ENCODE measurements around the gene POP4.

POP4 gene

GRCh38 chr19:29662604-29663404 is 56.7 kb downstream of the POP4 start:
- H3K36me3 ChIP-seq (ENCODE audit: control insufficient read depth in 4 of 4, insufficient read depth in 4 of 4, low read length in 3 of 4) = no peaks in the 10 kb centered on the region
- ChIA-PET CTCF (interaction anchor here (1.0 to 10.6 kb wide), 4 partner anchors 9 to 53 kb away, joined by 3 to 93 read pairs (median 46); partner anchors contain the start of genes C19orf12 and POP4), POLR2A (no interaction called here)
- 97% methylated on average over 13 of the region's 17 CpGs for WGBS (ENCODE audit: insufficient coverage)
- H3K27me3 ChIP-seq (replicated peaks in 2 of 5; ENCODE audit: control insufficient read depth in 4 of 5, insufficient read depth in 5 of 5, low read length in 4 of 5) = no peaks in the 10 kb centered on the region
- H3K27ac ChIP-seq (ENCODE audit: insufficient read depth in 1 of 2, low read depth in 1 of 2, low read length in 2 of 2, poor library complexity in 1 of 2, severe bottlenecking in 2 of 2) = no peak overlapping the region
- DNase-seq = no peak
- no peak overlapping the region for H3K4me3 ChIP-seq (ENCODE audit: control insufficient read depth in 1 of 7, extremely low read depth in 1 of 7, insufficient read depth in 4 of 7, low read depth in 2 of 7, low read length in 6 of 7)
- peaks cover 0 to 35% (median 30%) of the 10 kb centered on the region in 4 experiments for H3K4me1 ChIP-seq (ENCODE audit: control extremely low read depth in 1 of 4, control insufficient read depth in 4 of 4, insufficient read depth in 4 of 4, low read length in 3 of 4)
- no peaks in the 10 kb centered on the region for H3K9me3 ChIP-seq (ENCODE audit: control extremely low read depth in 1 of 5, control insufficient read depth in 4 of 5, insufficient read depth in 2 of 5, low read depth in 1 of 5, low read length in 4 of 5)

- WGBS (ENCODE audit: insufficient coverage) = 90% methylated on average over 15 of the region's 19 CpGs
- H3K4me3 ChIP-seq (ENCODE audit: control insufficient read depth in 1 of 7, extremely low read depth in 1 of 7, insufficient read depth in 4 of 7, low read depth in 2 of 7, low read length in 6 of 7) = peak overlapping the region in 3 of 7 experiments; percentile 80 to 87 (median 84)
- ChIA-PET CTCF (interaction anchor here (1.0 to 10.6 kb wide), 6 partner anchors 15 to 61 kb away, joined by 3 to 93 read pairs (median 14); partner anchors contain the start of genes C19orf12 and POP4), POLR2A (no interaction called here)
- H3K27me3 ChIP-seq (replicated peaks in 2 of 5; ENCODE audit: control insufficient read depth in 4 of 5, insufficient read depth in 5 of 5, low read length in 4 of 5) = no peaks in the 10 kb centered on the region
- no peaks in the 10 kb centered on the region for H3K36me3 ChIP-seq (ENCODE audit: control insufficient read depth in 4 of 4, insufficient read depth in 4 of 4, low read length in 3 of 4)
- peaks cover 0 to 47% (median 37%) of the 10 kb centered on the region in 4 experiments for H3K4me1 ChIP-seq (ENCODE audit: control extremely low read depth in 1 of 4, control insufficient read depth in 4 of 4, insufficient read depth in 4 of 4, low read length in 3 of 4)
- H3K27ac ChIP-seq (ENCODE audit: insufficient read depth in 1 of 2, low read depth in 1 of 2, low read length in 2 of 2, poor library complexity in 1 of 2, severe bottlenecking in 2 of 2) = no peak overlapping the region
- DNase-seq = no peak
- H3K9me3 ChIP-seq (ENCODE audit: control extremely low read depth in 1 of 5, control insufficient read depth in 4 of 5, insufficient read depth in 2 of 5, low read depth in 1 of 5, low read length in 4 of 5) = no peaks in the 10 kb centered on the region
Measured at GRCh38 chr19:29663861-29664752, 58.0 kb downstream of the POP4 start.

GRCh38 chr19:29664753-29665214 is 58.7 kb downstream of the POP4 start:
- Histone ChIP-seq H3K27me3 (replicated peaks in 2 of 5; ENCODE audit: control insufficient read depth in 4 of 5, insufficient read depth in 5 of 5, low read length in 4 of 5) (no peaks in the 10 kb centered on the region), H3K4me3 (ENCODE audit: control insufficient read depth in 1 of 7, extremely low read depth in 1 of 7, insufficient read depth in 4 of 7, low read depth in 2 of 7, low read length in 6 of 7) (peak overlapping the region; percentile 56 to 87 (median 80)), H3K9me3 (ENCODE audit: control extremely low read depth in 1 of 5, control insufficient read depth in 4 of 5, insufficient read depth in 2 of 5, low read depth in 1 of 5, low read length in 4 of 5) (no peaks in the 10 kb centered on the region), H3K27ac (ENCODE audit: insufficient read depth in 1 of 2, low read depth in 1 of 2, low read length in 2 of 2, poor library complexity in 1 of 2, severe bottlenecking in 2 of 2) (no peak overlapping the region), H3K4me1 (ENCODE audit: control extremely low read depth in 1 of 4, control insufficient read depth in 4 of 4, insufficient read depth in 4 of 4, low read length in 3 of 4) (peaks cover 0 to 47% (median 37%) of the 10 kb centered on the region in 4 experiments), H3K36me3 (ENCODE audit: control insufficient read depth in 4 of 4, insufficient read depth in 4 of 4, low read length in 3 of 4) (no peaks in the 10 kb centered on the region)
- 62% methylated on average over 7 of the region's 22 CpGs for WGBS (ENCODE audit: insufficient coverage)
- DNase-seq = peak in 2 of 3 donors; percentile 68 to 79
- POLR2A ChIA-PET = no interaction called here
- CTCF ChIA-PET = interaction anchor here (0.7 to 10.6 kb wide), 10 partner anchors 14 to 64 kb away, joined by 3 to 93 read pairs (median 4); partner anchors contain the start of genes C19orf12 and POP4

DNA sequence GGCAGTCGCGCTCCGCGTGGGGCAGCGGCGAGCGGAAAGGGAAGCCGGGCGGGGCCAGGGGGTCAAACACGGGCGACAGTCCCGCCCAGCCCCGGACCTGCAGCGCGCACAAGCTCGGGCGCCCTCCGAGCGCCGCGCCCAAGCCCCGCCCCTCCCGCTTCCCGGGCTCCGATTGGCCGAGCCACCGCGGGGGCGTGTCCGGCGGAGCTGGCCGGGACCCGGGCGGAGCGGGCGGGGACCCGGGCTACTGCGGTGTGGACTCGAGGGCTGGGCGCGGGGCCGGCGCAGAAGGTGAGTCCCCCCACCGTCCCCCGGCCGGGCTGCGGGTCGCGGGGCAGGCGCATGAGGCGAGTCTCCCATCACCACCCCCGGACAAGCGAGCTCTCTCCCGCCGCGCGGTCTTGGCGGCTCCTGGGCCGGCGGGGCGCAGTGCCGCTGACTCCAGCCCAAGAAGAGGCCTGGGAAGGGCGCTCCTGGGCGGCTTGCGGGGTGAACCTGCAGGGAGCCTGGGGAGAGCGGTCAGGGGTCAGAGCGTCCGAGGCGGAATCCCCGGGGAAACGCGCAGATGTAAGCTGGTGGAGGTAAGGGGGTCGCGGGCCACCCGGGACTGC is 59.2 kb downstream of the POP4 start, which contains the start of gene PLEKHF1:
Gene PLEKHF1, plus strand, starts transcription at position 247 of the 611 bp plus-strand sequence. CDS start 8,379 bp downstream, outside the sequence.
- peak within 1 kb of the TSS; percentile 56 to 87 (median 80) for H3K4me3 ChIP-seq (ENCODE audit: control insufficient read depth in 1 of 7, extremely low read depth in 1 of 7, insufficient read depth in 4 of 7, low read depth in 2 of 7, low read length in 6 of 7)
- ChIA-PET CTCF (interaction anchor here (0.7 to 10.6 kb wide), 11 partner anchors 14 to 65 kb away, joined by 3 to 93 read pairs (median 4); partner anchors contain the start of genes C19orf12 and POP4), POLR2A (no interaction called here)
- H3K9me3 ChIP-seq (ENCODE audit: control extremely low read depth in 1 of 5, control insufficient read depth in 4 of 5, insufficient read depth in 2 of 5, low read depth in 1 of 5, low read length in 4 of 5) = no peaks in the 10 kb centered on the region
- no peak within 1 kb of the TSS for H3K27ac ChIP-seq (ENCODE audit: insufficient read depth in 1 of 2, low read depth in 1 of 2, low read length in 2 of 2, poor library complexity in 1 of 2, severe bottlenecking in 2 of 2)
- 0% methylated on average over 68 of the region's 75 CpGs for whole genome bisulfite sequencing (ENCODE audit: insufficient coverage)
- peak; percentile 68 to 82 (median 77) for DNase-seq
- no peaks in the 10 kb centered on the region for H3K36me3 ChIP-seq (ENCODE audit: control insufficient read depth in 4 of 4, insufficient read depth in 4 of 4, low read length in 3 of 4)
- H3K4me1 ChIP-seq (ENCODE audit: control extremely low read depth in 1 of 4, control insufficient read depth in 4 of 4, insufficient read depth in 4 of 4, low read length in 3 of 4) = peaks cover 0 to 47% (median 37%) of the 10 kb centered on the region in 4 experiments
- no peaks in the 10 kb centered on the region for H3K27me3 ChIP-seq (replicated peaks in 2 of 5; ENCODE audit: control insufficient read depth in 4 of 5, insufficient read depth in 5 of 5, low read length in 4 of 5)

DNA sequence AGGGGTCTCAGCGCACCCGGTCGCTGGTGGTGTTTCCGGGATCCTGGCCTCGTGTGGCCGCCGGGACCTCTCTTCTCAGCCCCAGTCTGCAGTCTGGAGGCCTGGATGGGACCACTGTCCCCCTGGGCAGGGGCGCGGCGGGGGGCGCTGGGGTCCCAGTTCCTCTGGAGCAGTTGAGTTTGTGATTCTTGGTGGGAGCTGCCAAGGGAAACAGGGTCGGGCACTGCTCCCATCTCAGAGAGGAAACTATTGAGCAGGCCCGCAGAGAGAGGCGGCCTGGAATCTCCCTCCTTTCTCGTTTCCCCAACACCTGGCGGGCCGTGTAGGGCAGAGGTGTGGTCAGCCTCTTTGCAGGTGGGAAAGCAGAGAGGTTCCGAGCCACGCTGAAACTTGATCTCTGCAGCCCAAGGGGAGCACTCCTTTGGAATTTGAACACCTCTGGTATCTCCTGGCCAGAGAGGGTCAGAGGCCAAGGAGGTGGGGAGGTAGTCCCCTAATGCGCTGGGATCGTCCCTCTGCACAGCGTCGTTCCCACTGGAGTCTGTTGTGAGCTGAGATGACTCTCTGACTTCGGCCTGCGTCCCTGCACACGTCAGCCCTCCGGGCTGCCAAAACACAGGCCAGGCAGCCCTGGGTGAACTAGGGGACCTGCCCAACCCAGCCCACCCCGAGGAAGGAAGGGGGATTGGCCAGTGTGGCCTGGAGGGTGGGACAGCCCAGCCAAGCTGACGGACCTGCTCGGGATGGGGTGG is 59.9 kb downstream of the POP4 start:
- ChIA-PET POLR2A (interaction anchor here (1.1 kb wide), 1 partner anchor 19 kb away, joined by 3 read pairs; no protein-coding TSS in a partner anchor), CTCF (interaction anchor here (0.7 to 10.6 kb wide), 11 partner anchors 13 to 64 kb away, joined by 3 to 93 read pairs (median 4); partner anchors contain the start of genes C19orf12 and POP4)
- Histone ChIP-seq H3K27me3 (replicated peaks in 2 of 5; ENCODE audit: control insufficient read depth in 4 of 5, insufficient read depth in 5 of 5, low read length in 4 of 5) (no peaks in the 10 kb centered on the region), H3K9me3 (ENCODE audit: control extremely low read depth in 1 of 5, control insufficient read depth in 4 of 5, insufficient read depth in 2 of 5, low read depth in 1 of 5, low read length in 4 of 5) (no peaks in the 10 kb centered on the region), H3K4me3 (ENCODE audit: control insufficient read depth in 1 of 7, extremely low read depth in 1 of 7, insufficient read depth in 4 of 7, low read depth in 2 of 7, low read length in 6 of 7) (peak overlapping the region; percentile 56 to 87 (median 80)), H3K27ac (ENCODE audit: insufficient read depth in 1 of 2, low read depth in 1 of 2, low read length in 2 of 2, poor library complexity in 1 of 2, severe bottlenecking in 2 of 2) (no peak overlapping the region), H3K36me3 (ENCODE audit: control insufficient read depth in 4 of 4, insufficient read depth in 4 of 4, low read length in 3 of 4) (no peaks in the 10 kb centered on the region), H3K4me1 (ENCODE audit: control extremely low read depth in 1 of 4, control insufficient read depth in 4 of 4, insufficient read depth in 4 of 4, low read length in 3 of 4) (peaks cover 0 to 48% (median 38%) of the 10 kb centered on the region in 4 experiments)
- WGBS (ENCODE audit: insufficient coverage) = 27% methylated on average over 22 of the region's 30 CpGs
- peak in 1 of 3 donors; percentile 11 for DNase-seq

Measured in common myeloid progenitor, CD34-positive (primary cell).